ENCODE measurements around the gene CALM3.

DNA sequence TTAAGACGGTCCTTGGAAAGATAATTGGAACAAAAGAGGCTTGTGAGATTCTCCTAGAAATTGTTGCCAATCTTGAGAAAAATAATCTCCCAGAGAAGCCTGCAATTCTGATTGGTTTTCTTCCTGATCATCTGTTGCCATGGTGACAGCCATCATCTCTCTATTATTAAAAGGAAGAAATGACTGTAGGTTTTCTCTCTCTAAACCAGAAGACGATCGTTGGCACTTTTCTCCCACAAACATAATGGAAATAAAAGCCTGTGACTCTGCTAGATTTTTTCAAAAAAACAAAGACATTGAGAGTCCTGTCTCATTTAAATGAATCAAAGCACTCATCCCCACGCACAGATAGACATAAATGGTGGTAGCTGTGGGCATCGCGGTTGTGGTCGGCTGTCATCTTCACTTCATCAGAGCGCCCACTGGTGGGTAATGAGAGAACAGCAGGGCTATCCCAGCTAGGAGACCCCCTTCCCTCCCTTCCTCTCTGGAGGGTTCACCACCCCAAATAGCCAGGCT lies 21.7 kb upstream of the CALM3 start:
- no peak for TF ChIP-seq POLR2AphosphoS5 (IDR thresholded peaks at IDR 0.05; ENCODE audit: insufficient read depth, low read depth, low read length)
- TF ChIP-seq MYC (IDR thresholded peaks at IDR 0.05; ENCODE audit: low read depth, low read length) = no peak
- TF ChIP-seq, protein P1, sequence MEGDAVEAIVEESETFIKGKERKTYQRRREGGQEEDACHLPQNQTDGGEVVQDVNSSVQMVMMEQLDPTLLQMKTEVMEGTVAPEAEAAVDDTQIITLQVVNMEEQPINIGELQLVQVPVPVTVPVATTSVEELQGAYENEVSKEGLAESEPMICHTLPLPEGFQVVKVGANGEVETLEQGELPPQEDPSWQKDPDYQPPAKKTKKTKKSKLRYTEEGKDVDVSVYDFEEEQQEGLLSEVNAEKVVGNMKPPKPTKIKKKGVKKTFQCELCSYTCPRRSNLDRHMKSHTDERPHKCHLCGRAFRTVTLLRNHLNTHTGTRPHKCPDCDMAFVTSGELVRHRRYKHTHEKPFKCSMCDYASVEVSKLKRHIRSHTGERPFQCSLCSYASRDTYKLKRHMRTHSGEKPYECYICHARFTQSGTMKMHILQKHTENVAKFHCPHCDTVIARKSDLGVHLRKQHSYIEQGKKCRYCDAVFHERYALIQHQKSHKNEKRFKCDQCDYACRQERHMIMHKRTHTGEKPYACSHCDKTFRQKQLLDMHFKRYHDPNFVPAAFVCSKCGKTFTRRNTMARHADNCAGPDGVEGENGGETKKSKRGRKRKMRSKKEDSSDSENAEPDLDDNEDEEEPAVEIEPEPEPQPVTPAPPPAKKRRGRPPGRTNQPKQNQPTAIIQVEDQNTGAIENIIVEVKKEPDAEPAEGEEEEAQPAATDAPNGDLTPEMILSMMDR (IDR thresholded peaks at IDR 0.05; ENCODE audit: extremely low read depth in 1 of 2, insufficient read depth in 1 of 2, low read depth in 1 of 2, low read length in 2 of 2) = peak; percentile 31 to 48
- no peak for TF ChIP-seq JUN (IDR thresholded peaks at IDR 0.05; ENCODE audit: borderline replicate concordance, insufficient read depth, insufficient read length, low read depth)
